Astrocyte (in vitro differentiated cells and primary cell): ENCODE data around the gene VAT1L. TPM values are rescaled to one million over a fixed set of nuclear protein-coding genes. Genes with fewer than 3 reads are reported as not detected.
A peak's percentile ranks its signal among the peaks of the same experiment; 100 is the strongest.

Source experiments
- DNase-seq: peaks from one replicate; pipeline ENCODE4 v3.0.0-alpha.2; 2010; ENCODE audit warnings: low read depth
- FAIRE-seq: peaks from 2 replicates; lab custom pipeline; 2011; peaks lifted over from hg19 to GRCh38; lab: Jason Lieb, UNC
- H2AFZ ChIP-seq: 2 replicates; pipeline ENCODE4 v1.6.0; 2012; ENCODE audit warnings: low read depth, low read length, inconsistent platforms
- H3K27ac ChIP-seq: 2 replicates; pipeline ENCODE4 v1.5.1; 2011; ENCODE audit warnings: low read depth, low read length, inconsistent platforms
- H3K27me3 ChIP-seq: 2 replicates; pipeline ENCODE4 v1.6.0; 2011; ENCODE audit warnings: low read length, inconsistent platforms; ENCODE audit not compliant: insufficient read depth
- H3K36me3 ChIP-seq: 2 replicates; pipeline ENCODE4 v1.5.1; 2011; ENCODE audit warnings: low read length, inconsistent platforms; ENCODE audit not compliant: insufficient read depth
- H3K4me1 ChIP-seq: 2 replicates; pipeline ENCODE4 v1.5.1; 2011; ENCODE audit warnings: low read length, inconsistent platforms; ENCODE audit not compliant: insufficient read depth
- H3K4me2 ChIP-seq: 2 replicates; pipeline ENCODE4 v1.6.0; 2012; ENCODE audit warnings: low read length, inconsistent platforms
- H3K4me3 ChIP-seq: 2 replicates; pipeline ENCODE4 v1.5.1; 2011; ENCODE audit warnings: low read depth, mild to moderate bottlenecking, low read length, inconsistent platforms; ENCODE audit not compliant: insufficient read depth
- H3K79me2 ChIP-seq: 2 replicates; pipeline ENCODE4 v1.6.0; 2012; ENCODE audit warnings: mild to moderate bottlenecking, low read length, inconsistent platforms; ENCODE audit not compliant: insufficient read depth
- H3K9ac ChIP-seq: 2 replicates; pipeline ENCODE4 v1.6.0; 2012; ENCODE audit warnings: mild to moderate bottlenecking, low read length, inconsistent platforms
- H3K9me3 ChIP-seq: 2 replicates; pipeline ENCODE4 v1.5.1; 2012; ENCODE audit warnings: low read depth, mild to moderate bottlenecking, low read length, inconsistent platforms; ENCODE audit not compliant: insufficient read depth
- H4K20me1 ChIP-seq: 2 replicates; pipeline ENCODE4 v1.6.0; 2012; ENCODE audit warnings: low read length, inconsistent platforms; ENCODE audit not compliant: insufficient read depth
- H3K27ac Mint-ChIP-seq: one replicate; pipeline ENCODE4 v1.8.0; 2021; ENCODE audit warnings: mild to moderate bottlenecking, mixed read lengths; ENCODE audit not compliant: unreplicated experiment
- H3K27me3 Mint-ChIP-seq: one replicate; pipeline ENCODE4 v1.8.0; 2021; ENCODE audit warnings: low read depth, mixed read lengths; ENCODE audit not compliant: unreplicated experiment
- H3K36me3 Mint-ChIP-seq: one replicate; pipeline ENCODE4 v1.8.0; 2021; ENCODE audit warnings: low read depth, mixed read lengths; ENCODE audit not compliant: unreplicated experiment
- H3K4me1 Mint-ChIP-seq: one replicate; pipeline ENCODE4 v1.8.0; 2021; ENCODE audit warnings: low read depth, mixed read lengths; ENCODE audit not compliant: unreplicated experiment
- H3K4me3 Mint-ChIP-seq: one replicate; pipeline ENCODE4 v1.8.0; 2021; ENCODE audit warnings: mild to moderate bottlenecking, moderate library complexity, mixed read lengths; ENCODE audit not compliant: unreplicated experiment
- H3K9me3 Mint-ChIP-seq: one replicate; pipeline ENCODE4 v1.8.0; 2021; ENCODE audit warnings: mild to moderate bottlenecking, mixed read lengths; ENCODE audit not compliant: unreplicated experiment
- EZH2 ChIP-seq: IDR thresholded peaks from 2 replicates; pipeline ENCODE4 v1.6.1; 2012; ENCODE audit warnings: mild to moderate bottlenecking, low read length, inconsistent platforms; ENCODE audit not compliant: insufficient read depth
- total RNA-seq: library from RNA; stranded (reverse); gene quantifications from 2 replicates; pipeline ENCODE4 v1.2.1, GENCODE V29; 2021
- TF ChIP-seq, protein P1 (sequence below): IDR thresholded peaks from 2 replicates; pipeline ENCODE4 v1.5.1; 2011; ENCODE audit warnings: low read depth, mild to moderate bottlenecking, inconsistent platforms, low read length, moderate library complexity; ENCODE audit not compliant: insufficient read depth

Gene VAT1L
- total RNA-seq, 1 donor from 2014 or later: 3.3 TPM

DNA sequence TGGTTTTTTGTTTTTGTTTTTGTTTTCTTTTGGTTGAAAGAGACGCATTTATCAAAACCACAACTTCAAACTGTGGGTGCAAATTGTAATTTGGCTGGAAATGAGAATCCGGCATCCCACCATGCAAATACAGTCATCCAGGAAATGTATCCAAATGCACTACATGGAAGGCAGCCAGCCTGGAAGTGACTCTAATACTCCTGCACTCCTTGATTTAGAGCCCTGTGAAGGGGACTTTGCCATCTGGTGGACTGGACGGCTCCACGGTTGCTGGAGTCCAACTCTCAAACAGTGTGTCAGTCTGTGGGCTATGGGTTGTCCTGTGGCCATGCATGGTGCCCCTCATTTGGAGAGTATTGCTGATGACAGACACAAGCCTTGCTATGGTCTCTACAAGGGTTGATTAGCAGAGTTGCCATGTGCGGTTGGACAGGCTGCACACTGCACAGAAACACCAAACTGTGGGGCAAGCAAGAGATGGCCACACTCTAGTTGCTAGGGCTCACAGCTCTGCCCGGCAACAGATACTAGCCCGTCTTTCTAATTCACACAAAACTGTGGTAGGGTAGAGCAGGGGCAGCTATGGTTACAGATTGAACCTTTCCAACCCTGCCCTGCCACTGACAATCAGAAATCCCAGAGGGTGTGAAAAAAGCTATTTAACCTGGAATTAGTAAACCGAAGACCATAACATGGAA is 62.4 kb downstream of the VAT1L start:
- Mint-ChIP-seq H3K9me3 (no peaks in the 10 kb centered on the region), H3K36me3 (no peaks in the 10 kb centered on the region), H3K4me1 (peaks cover 3% of the 10 kb centered on the region), H3K27ac (no peak overlapping the region), H3K27me3 (peaks cover 16% of the 10 kb centered on the region), H3K4me3 (no peak overlapping the region)
- no peak overlapping the region for H3K9ac ChIP-seq
- H3K4me2 ChIP-seq: peak overlapping the region; percentile 6
- no peaks in the 10 kb centered on the region for H3K79me2 ChIP-seq
- H3K4me1 ChIP-seq: peaks cover 23% of the 10 kb centered on the region
- H3K27me3 ChIP-seq: no peaks in the 10 kb centered on the region
- no peak overlapping the region for H3K27ac ChIP-seq
- H4K20me1 ChIP-seq: no peaks in the 10 kb centered on the region
- FAIRE-seq: no peak
- no peaks in the 10 kb centered on the region for H3K36me3 ChIP-seq
- no peak overlapping the region for H3K4me3 ChIP-seq
- H2AFZ ChIP-seq: no peak overlapping the region
- DNase-seq: no peak
- TF ChIP-seq, protein P1, sequence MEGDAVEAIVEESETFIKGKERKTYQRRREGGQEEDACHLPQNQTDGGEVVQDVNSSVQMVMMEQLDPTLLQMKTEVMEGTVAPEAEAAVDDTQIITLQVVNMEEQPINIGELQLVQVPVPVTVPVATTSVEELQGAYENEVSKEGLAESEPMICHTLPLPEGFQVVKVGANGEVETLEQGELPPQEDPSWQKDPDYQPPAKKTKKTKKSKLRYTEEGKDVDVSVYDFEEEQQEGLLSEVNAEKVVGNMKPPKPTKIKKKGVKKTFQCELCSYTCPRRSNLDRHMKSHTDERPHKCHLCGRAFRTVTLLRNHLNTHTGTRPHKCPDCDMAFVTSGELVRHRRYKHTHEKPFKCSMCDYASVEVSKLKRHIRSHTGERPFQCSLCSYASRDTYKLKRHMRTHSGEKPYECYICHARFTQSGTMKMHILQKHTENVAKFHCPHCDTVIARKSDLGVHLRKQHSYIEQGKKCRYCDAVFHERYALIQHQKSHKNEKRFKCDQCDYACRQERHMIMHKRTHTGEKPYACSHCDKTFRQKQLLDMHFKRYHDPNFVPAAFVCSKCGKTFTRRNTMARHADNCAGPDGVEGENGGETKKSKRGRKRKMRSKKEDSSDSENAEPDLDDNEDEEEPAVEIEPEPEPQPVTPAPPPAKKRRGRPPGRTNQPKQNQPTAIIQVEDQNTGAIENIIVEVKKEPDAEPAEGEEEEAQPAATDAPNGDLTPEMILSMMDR: no peak
- no peak for TF ChIP-seq EZH2
- H3K9me3 ChIP-seq: no peaks in the 10 kb centered on the region

GRCh38 chr16:77853161-77853560 is 64.8 kb downstream of the VAT1L start:
- Mint-ChIP-seq H3K27me3 (peaks cover 23% of the 10 kb centered on the region), H3K36me3 (no peaks in the 10 kb centered on the region), H3K4me1 (peaks cover 3% of the 10 kb centered on the region), H3K9me3 (no peaks in the 10 kb centered on the region), H3K4me3 (no peak overlapping the region), H3K27ac (no peak overlapping the region)
- Histone ChIP-seq H3K4me1 (peaks cover 23% of the 10 kb centered on the region), H3K9ac (no peak overlapping the region), H4K20me1 (no peaks in the 10 kb centered on the region), H2AFZ (no peak overlapping the region), H3K36me3 (no peaks in the 10 kb centered on the region), H3K9me3 (no peaks in the 10 kb centered on the region), H3K79me2 (no peaks in the 10 kb centered on the region), H3K27me3 (no peaks in the 10 kb centered on the region), H3K4me3 (no peak overlapping the region), H3K4me2 (no peak overlapping the region), H3K27ac (peak overlapping the region; percentile 64)
- DNase-seq: no peak
- no peak for FAIRE-seq
- TF ChIP-seq EZH2: no peak
- TF ChIP-seq, protein P1: no peak
